T1000 (cell line): ENCODE data around the gene LY6G5B.
"Not testable (repeated sequence)": the region's sequence is repeated elsewhere in the genome, so short reads cannot be mapped to it uniquely, and the experiment has no call there.

Experiments
- DNase-seq: peaks from one replicate; lab custom pipeline; 2025; ENCODE audit warnings: mixed read lengths; lab: John Stamatoyannopoulos, UW

Gene LY6G5B

GRCh38 chr6:31691078-31691463 lies 21.3 kb downstream of the LY6G5B start:
- DNase-seq = no peak

- no peak for DNase-seq
These were observed 21.9 kb downstream of the LY6G5B start for GRCh38 chr6:31691564-31692108.

DNA sequence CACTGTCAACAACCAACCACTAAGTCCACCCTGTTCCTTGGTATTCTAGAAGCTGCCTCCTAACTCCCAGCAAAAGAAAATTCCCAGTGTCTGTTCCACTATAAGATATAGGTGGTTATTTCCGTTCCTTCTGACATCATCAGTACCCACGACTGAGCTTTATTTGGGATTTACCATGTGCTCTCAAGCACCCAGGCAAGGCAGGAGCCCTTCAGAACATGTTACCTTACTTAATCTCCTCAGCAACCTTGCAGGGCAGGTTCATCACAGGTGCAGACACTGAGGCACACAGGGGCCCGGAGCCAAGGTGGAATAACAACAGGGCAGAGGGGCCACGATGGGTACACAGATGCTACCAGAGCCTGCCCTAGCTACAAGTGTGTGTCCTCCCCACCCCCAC lies 22.6 kb downstream of the LY6G5B start:
- no peak for DNase-seq

- no peak for DNase-seq
These were observed 23.1 kb downstream of the LY6G5B start for GRCh38 chr6:31692886-31693285.

GRCh38 chr6:31693535-31693934 lies 23.8 kb downstream of the LY6G5B start:
- no peak for DNase-seq

DNA sequence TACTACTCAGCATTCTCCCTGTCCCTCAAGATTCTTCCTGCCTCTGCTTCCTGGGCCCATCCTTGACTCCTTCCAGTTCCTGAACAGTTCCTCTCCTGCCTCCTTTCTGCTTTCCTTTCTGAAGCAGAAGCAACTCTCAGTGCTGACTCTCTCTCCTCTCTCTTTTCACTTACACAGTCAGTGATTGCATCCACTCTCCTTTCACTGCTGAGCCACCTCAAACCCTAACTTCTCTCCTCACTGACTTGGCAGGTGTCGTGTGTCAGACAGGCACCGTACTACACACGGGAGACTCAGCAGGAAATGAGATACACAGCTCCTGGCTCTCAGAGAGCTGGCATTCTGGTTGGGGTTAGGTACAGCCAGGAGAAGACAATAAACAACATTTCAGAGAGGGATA lies 27.8 kb downstream of the LY6G5B start:
- DNase-seq = no peak

DNA sequence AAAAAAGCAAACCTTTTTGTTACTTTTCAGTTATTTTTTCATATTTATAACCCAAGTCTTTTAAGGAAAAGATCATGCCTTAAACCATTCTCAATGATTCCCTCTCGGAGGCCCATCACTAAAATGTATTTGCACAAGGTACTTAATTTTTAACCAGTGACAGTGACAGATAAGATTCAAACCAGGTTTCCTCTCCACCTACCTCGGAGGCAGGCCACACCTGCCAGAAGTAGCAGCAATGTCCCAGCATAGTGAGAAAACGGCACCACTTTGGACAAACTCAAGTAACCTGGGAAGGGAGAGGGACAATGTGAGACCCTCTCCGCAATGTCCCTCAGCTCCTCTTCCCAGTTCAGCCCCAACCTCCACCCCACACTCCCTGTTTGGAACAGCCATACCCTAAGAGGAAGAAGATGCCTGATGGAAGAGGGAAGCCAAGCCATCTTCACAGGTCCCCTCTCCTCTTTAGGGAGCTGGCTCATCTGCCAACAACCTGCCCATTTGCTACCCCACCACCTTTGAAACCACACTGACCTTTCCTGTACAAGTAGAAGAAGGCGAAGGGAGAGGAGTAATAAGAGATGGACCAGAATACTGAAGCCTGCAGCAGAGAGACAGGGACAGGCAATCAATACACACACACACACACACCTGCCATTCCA lies 31.1 kb downstream of the LY6G5B start:
- no peak for DNase-seq

DNA sequence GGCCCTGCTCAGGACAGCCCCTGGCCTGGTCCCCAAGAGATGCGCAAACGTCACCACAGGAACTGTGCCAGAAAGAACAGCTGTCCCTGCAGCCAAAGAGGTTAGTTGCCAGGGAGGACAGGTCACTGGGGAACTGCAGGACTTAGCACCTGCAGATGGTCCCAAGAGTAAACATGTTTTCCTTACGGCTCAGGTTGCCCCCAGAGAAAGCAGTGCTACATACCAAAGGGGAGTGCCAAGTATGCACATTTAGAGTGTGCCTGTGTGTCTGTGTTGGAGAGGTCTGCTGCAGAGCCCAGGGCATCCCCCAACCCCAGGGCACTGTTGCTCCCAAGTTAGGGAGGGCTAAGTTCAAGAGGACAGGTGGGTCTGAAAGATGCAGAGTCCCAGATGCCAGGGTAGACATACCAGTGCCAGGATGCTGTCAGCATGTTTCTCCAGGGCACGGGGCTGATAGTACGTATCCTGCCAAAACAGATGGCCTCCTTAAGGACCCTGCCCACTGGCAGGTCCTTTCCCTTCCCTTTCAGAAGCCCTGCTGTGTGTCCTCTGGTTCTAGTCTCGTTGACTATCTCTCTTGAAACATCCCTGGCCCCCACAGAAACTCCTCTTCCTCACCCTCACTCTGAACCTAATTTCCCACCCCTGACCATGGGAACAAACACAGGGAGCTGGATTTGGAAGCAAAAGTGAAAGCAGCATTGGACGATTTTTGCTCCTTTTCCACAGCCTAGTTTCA lies 32.1 kb downstream of the LY6G5B start:
- no peak for DNase-seq

DNA sequence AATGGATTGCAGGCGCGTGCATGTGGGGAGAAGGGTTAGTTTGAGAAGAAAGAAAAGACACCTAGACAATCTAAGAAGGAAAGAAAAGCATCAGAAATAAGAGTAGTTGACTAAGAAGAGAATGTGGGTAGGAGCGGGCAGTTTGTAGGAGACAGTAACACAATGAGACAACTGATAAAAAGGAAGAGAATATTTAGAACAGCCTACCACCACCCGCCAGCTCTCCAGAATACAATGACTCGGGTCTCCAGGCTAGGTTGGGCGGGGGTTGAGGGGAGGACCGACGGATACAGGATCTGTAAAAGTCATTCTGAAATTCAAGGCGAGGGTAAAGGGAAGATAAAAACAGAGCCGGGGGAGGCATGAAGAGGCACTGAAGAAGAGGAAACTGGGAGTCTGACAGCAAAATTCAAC lies 32.6 kb downstream of the LY6G5B start:
- no peak for DNase-seq

DNA sequence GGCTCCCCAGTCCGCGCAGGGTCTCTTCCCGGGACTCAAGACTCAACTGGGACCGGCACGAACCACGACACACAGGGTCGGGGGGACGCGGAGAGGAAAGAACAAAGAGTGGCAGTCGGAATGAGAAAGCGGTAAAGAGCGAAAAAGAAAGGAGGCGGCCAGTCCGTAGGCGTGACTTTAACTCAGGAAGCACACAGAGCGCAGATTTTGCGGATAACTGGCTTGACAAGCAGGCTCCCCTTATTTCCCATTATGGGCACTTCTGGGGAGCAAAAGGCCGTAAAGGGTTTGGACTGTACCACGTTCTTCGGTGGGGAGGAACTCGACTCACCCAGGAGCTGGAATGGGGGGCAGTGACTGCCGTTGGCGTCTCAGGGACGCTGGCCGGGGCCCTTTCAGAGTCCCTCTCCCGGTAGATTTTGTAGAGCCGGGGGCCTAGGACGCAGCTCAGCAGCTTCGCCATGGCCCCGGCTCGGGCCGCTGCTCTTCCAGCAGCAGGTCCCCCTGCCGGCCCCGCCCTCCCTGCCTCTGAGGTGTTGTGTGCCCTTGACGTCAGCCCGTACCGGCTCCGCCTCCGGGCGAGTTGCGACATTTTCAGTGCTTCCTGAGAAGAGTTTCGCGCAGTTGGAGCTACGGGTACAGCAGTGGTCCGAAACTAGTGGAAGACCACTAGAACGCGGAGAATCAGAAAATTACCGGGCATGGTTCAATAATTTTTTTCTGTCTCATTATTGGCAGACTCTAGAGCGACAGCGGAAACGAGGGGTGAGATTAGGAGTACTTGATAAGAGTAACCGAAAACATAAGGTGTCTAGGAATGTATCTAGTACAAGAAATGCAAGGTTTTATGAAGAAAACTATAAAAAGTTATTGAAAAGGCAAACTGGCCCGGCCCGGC lies 33.3 kb downstream of the LY6G5B start, which contains the start of gene ABHD16A:
ABHD16A (minus strand) TSS at position 506 of the 898 bp plus-strand sequence; CDS start at position 463, 43 bp downstream.
- DNase-seq = peak; percentile 94

DNA sequence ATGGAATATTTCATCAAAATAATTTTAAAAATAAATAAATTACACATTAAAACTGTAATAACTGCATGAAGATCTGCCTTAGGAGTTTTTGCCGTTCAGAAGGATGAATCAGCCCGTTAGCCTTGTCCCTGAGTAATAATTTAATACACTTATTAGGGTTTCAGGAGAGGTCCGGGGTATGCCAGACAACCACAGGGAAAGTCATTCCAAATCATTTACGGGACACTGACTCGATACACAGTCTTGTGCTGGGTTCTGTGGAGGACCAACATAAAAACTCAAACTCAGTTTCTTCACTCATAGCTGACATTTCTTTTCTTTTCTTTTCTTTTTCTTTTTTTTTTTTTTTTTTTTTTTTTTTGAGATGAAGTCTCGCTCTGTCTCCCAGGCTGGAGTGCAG lies 36.2 kb downstream of the LY6G5B start:
- no peak for DNase-seq

DNA sequence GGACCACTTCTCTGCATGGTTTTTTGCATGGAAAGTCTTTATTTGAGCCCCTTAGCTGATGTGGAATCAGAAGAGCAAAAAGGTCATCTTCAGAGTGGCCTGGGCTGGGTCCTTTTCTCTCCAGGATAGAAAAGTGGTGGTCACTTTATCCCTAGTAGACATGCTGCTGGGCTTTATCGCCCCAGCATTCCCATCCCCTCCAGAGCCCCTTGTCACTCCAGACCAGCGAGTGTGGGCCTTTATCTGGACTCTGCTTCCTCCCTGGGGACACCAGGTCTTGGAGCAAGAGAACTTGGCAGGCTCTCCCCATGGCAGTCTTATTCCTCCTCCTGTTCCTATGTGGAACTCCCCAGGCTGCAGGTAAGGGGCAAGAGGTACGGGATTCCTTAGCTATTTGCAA lies 36.8 kb downstream of the LY6G5B start, which contains the start of gene LY6G6F:
LY6G6F (plus strand) TSS at position 268 of the 400 bp plus-strand sequence; CDS start at position 309, 41 bp downstream.
- no peak for DNase-seq

DNA sequence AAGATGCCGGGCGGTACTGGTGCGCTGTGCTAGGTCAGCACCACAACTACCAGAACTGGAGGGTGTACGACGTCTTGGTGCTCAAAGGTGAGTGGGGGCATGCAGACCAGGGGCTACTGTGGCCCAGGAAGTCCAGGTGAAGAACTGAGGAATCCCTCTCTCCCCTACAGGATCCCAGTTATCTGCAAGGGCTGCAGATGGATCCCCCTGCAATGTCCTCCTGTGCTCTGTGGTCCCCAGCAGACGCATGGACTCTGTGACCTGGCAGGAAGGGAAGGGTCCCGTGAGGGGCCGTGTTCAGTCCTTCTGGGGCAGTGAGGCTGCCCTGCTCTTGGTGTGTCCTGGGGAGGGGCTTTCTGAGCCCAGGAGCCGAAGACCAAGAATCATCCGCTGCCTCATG lies 37.9 kb downstream of the LY6G5B start:
- DNase-seq = no peak

DNA sequence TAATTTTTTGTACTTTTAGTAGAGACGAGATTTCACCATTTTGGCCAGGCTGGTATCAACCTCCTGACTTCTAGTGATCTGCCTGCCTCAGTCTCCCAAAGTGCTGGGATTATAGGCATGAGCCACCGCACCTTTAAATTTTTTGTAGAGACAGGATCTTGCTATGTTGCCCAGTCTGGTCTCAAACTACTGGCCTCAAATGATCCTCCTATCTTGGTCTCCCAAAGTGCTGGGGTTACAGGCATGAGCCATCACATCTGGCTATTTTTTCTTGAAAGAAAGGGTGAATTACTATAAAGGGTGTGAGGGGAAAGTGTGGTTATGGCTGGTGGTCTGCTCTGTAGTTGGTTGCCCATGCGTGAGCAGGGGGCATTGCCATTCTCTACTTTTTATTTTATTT lies 38.4 kb downstream of the LY6G5B start:
- DNase-seq = no peak

DNA sequence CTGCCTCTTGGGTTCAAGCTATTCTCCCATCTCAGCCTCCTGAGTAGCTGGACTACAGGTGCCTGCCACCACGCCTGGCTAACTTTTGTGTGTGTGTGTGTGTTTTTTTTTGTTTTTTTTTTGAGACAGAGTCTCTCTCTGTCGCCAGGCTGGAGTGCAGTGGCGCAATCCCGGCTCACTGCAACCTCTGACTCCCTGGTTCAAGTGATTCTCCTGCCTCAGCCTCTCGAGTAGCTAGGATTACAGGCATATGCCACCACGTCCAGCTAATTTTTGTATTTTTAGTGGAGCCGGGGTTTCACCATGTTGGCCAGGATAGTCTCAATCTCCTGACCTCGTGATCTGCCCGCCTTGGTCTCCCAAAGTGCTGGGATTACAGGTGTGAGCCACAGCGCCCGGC lies 39.4 kb downstream of the LY6G5B start:
- not testable (repeated sequence) for DNase-seq

GRCh38 chr6:31710523-31711219 lies 40.9 kb downstream of the LY6G5B start:
- no peak for DNase-seq

- DNase-seq = no peak
These were observed 41.5 kb downstream of the LY6G5B start for GRCh38 chr6:31711233-31711632.

DNA sequence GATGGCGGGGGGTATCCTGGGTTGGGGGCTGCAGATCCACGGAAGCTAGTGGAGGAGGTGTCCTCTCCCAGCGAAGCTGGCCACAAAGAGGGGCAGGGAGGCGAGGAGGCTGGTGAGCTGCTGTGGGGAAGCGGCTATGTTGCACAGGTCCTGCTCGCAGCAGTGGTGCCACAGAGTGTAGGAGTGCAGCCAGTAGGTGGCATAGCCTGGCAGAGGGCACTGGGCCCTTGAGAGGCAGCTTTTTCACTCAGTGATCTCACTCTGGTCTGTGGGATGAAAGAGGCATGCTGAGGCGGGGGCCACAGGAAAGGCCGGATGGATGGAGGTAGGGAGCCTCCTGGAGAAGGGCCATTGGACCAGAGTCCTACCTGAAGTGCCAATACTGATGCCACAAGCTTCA lies 42.5 kb downstream of the LY6G5B start:
- no peak for DNase-seq

- no peak for DNase-seq
These were observed 43.7 kb downstream of the LY6G5B start for GRCh38 chr6:31713465-31713864.

GRCh38 chr6:31713991-31714684 lies 44.4 kb downstream of the LY6G5B start:
- DNase-seq = no peak
